G401.6 (cell line): ENCODE data around the gene SNX18.
"Not testable (repeated sequence)": the region's sequence is repeated elsewhere in the genome, so short reads cannot be mapped to it uniquely, and the experiment has no call there.

ENCODE experiments used
- FAIRE-seq: peaks from 2 replicates; lab custom pipeline; 2012; peaks lifted over from hg19 to GRCh38; lab: Jason Lieb, UNC

SNX18 gene

GRCh38 chr5:54517512-54518145 is at the start of gene SNX18:
TSS of gene SNX18 (plus strand) at chr5:54517759. CDS start at chr5:54517953, 194 bp downstream.
- FAIRE-seq: no peak

GRCh38 chr5:54469622-54470021 is 47.9 kb upstream of the SNX18 start:
- no peak for FAIRE-seq

- FAIRE-seq: no peak
Observed at GRCh38 chr5:54470128-54470527, 47.4 kb upstream of the SNX18 start.

- FAIRE-seq: no peak
Observed at GRCh38 chr5:54470677-54471076, 46.9 kb upstream of the SNX18 start.

- no peak for FAIRE-seq
Observed at GRCh38 chr5:54471398-54471797, 46.2 kb upstream of the SNX18 start.

GRCh38 chr5:54476682-54477081 is 40.9 kb upstream of the SNX18 start:
- FAIRE-seq: no peak

- no peak for FAIRE-seq
Observed at GRCh38 chr5:54477941-54478478, 39.5 kb upstream of the SNX18 start.

GRCh38 chr5:54480296-54480695 is 37.3 kb upstream of the SNX18 start:
- FAIRE-seq: no peak

GRCh38 chr5:54484219-54484894 is 33.2 kb upstream of the SNX18 start:
- no peak for FAIRE-seq

- not testable (repeated sequence) for FAIRE-seq
Observed at GRCh38 chr5:54485659-54486058, 31.9 kb upstream of the SNX18 start.

- FAIRE-seq: not testable (repeated sequence)
Observed at GRCh38 chr5:54489648-54489979, 27.9 kb upstream of the SNX18 start.

GRCh38 chr5:54491326-54491725 is 26.2 kb upstream of the SNX18 start:
- FAIRE-seq: no peak

- FAIRE-seq: no peak
Observed at GRCh38 chr5:54492178-54492577, 25.4 kb upstream of the SNX18 start.

- no peak for FAIRE-seq
Observed at GRCh38 chr5:54495027-54495426, 22.5 kb upstream of the SNX18 start.

GRCh38 chr5:54514291-54514690 is 3.3 kb upstream of the SNX18 start:
- no peak for FAIRE-seq

- no peak for FAIRE-seq
Observed at GRCh38 chr5:54514841-54515432, 2.6 kb upstream of the SNX18 start.

- no peak for FAIRE-seq
Observed at GRCh38 chr5:54515634-54516033, 1.9 kb upstream of the SNX18 start.

GRCh38 chr5:54516051-54516655 is 1.4 kb upstream of the SNX18 start:
- FAIRE-seq: no peak

- no peak for FAIRE-seq
Observed at GRCh38 chr5:54517174-54517511, 416 bp upstream of the SNX18 start.

- FAIRE-seq: no peak
Observed at GRCh38 chr5:54518146-54518817, 723 bp downstream of the SNX18 start.

GRCh38 chr5:54518818-54519508 is 1.4 kb downstream of the SNX18 start:
- no peak for FAIRE-seq

GRCh38 chr5:54519509-54519876 is 1.9 kb downstream of the SNX18 start:
- FAIRE-seq: no peak
